ENCODE data around the gene YEATS2.

DNA sequence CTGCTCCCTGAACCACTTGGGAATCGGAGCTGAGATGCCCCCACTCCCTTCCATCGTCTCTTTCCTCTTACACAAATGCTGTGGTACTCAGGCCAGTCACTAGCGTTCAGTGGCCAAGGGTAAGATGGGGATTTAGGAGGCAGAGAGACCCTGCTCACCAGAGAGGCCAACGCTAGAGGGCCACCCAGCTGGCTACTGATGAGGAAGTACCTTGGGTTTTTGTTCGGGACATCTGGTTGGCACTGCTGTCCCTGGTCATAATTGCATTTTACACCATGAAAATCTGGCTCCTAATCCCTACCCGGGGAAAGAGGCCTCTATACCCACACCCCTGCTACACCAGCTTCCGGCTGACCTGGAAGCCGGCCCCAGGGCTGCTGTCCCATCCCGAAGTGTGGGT is 120.0 kb downstream of the YEATS2 start:
- TF ChIP-seq POLR2A (IDR thresholded peaks at IDR 0.05; ENCODE audit: low read length) (no peak), GATA1 (IDR thresholded peaks at IDR 0.05; ENCODE audit: low read depth, low read length) (no peak)
